ENCODE measurements around the gene PRDM16. TPM values are rescaled to one million over a fixed set of nuclear protein-coding genes. Genes with fewer than 3 reads are reported as not detected.

The PRDM16 gene
- total and polyA plus RNA-seq, 7 donors, result 0.04 to 1.2 (median 0.31) TPM

- DNase-seq (no peak), ATAC-seq (no peak)
- Histone ChIP-seq H3K36me3 (ENCODE audit: insufficient read depth in 1 of 2, low read depth in 1 of 2) (no peaks in the 10 kb centered on the region), H3K9me3 (no peaks in the 10 kb centered on the region), H3K27ac (no peak overlapping the region), H3K4me3 (no peak overlapping the region), H3K4me1 (no peaks in the 10 kb centered on the region), H3K27me3 (ENCODE audit: insufficient read depth in 3 of 3, low read length in 2 of 3) (peaks cover 0 to 21% (median 9%) of the 10 kb centered on the region in 3 donors)
- intact Hi-C loops (cut with DNase I), result no loop called here
- WGBS, 3 donors, result 71 to 80% (median 79%) methylated on average over 25 of the region's 25 CpGs
- no peak for TF ChIP-seq CTCF (IDR thresholded peaks at IDR 0.05)
These were observed 288.7 kb downstream of the PRDM16 start for GRCh38 chr1:3357526-3358297.

- H3K27me3 ChIP-seq (ENCODE audit: insufficient read depth in 3 of 3, low read length in 2 of 3), result peaks cover 0 to 26% (median 7%) of the 10 kb centered on the region in 3 donors
- 66 to 73% (median 73%) methylated on average over 10 of the region's 10 CpGs for WGBS, 3 donors
- intact Hi-C loops (cut with DNase I), result no loop called here
- H3K4me1 ChIP-seq, result no peaks in the 10 kb centered on the region
- H3K9me3 ChIP-seq, result no peaks in the 10 kb centered on the region
- no peak for TF ChIP-seq CTCF (IDR thresholded peaks at IDR 0.05)
- no peak overlapping the region for H3K27ac ChIP-seq
- no peak overlapping the region for H3K4me3 ChIP-seq
- DNase-seq (no peak), ATAC-seq (no peak)
- no peaks in the 10 kb centered on the region for H3K36me3 ChIP-seq (ENCODE audit: insufficient read depth in 1 of 2, low read depth in 1 of 2)
These were observed 290.3 kb downstream of the PRDM16 start for GRCh38 chr1:3359351-3359750.

GRCh38 chr1:3359756-3360440, 290.9 kb downstream of the PRDM16 start:
- H3K27me3 ChIP-seq (ENCODE audit: insufficient read depth in 3 of 3, low read length in 2 of 3), result peaks cover 0 to 32% (median 8%) of the 10 kb centered on the region in 3 donors
- no peaks in the 10 kb centered on the region for H3K36me3 ChIP-seq (ENCODE audit: insufficient read depth in 1 of 2, low read depth in 1 of 2)
- ATAC-seq (no peak), DNase-seq (no peak)
- 81 to 83% (median 83%) methylated on average over 31 of the region's 31 CpGs for WGBS, 3 donors
- no peak overlapping the region for H3K4me3 ChIP-seq
- H3K4me1 ChIP-seq, result no peaks in the 10 kb centered on the region
- intact Hi-C loops (cut with DNase I), result no loop called here
- no peak for TF ChIP-seq CTCF (IDR thresholded peaks at IDR 0.05)
- no peak overlapping the region for H3K27ac ChIP-seq
- H3K9me3 ChIP-seq, result no peaks in the 10 kb centered on the region

GRCh38 chr1:3360646-3361257, 291.7 kb downstream of the PRDM16 start:
- peaks cover 0 to 37% (median 9%) of the 10 kb centered on the region in 3 donors for H3K27me3 ChIP-seq (ENCODE audit: insufficient read depth in 3 of 3, low read length in 2 of 3)
- ATAC-seq (no peak), DNase-seq (no peak)
- no peak for TF ChIP-seq CTCF (IDR thresholded peaks at IDR 0.05)
- intact Hi-C loops (cut with DNase I), result no loop called here
- no peaks in the 10 kb centered on the region for H3K9me3 ChIP-seq
- no peak overlapping the region for H3K4me3 ChIP-seq
- no peaks in the 10 kb centered on the region for H3K4me1 ChIP-seq
- 83 to 88% (median 86%) methylated on average over 31 to 32 of the region's 32 CpGs for WGBS, 3 donors
- H3K36me3 ChIP-seq (ENCODE audit: insufficient read depth in 1 of 2, low read depth in 1 of 2), result no peaks in the 10 kb centered on the region
- H3K27ac ChIP-seq, result no peak overlapping the region
